ENCODE measurements around the gene ZNF521.

The ZNF521 gene

GRCh38 chr18:25353080-25353479, 1.1 kb upstream of the ZNF521 start:
- no peak for FAIRE-seq
- TF ChIP-seq TAF1 (IDR thresholded peaks at IDR 0.05; ENCODE audit: low read depth, low read length): no peak
- TF ChIP-seq POLR2A (IDR thresholded peaks at IDR 0.05; ENCODE audit: low read depth, low read length): no peak
- TF ChIP-seq POU2F2 (IDR thresholded peaks at IDR 0.05; ENCODE audit: low read depth, low read length): no peak
- DNase-seq (ENCODE audit: insufficient read length, low spot score): no peak

- DNase-seq (ENCODE audit: insufficient read length, low spot score) (no peak), FAIRE-seq (no peak)
- no peak for TF ChIP-seq TAF1 (IDR thresholded peaks at IDR 0.05; ENCODE audit: low read depth, low read length)
- TF ChIP-seq SPI1 (IDR thresholded peaks at IDR 0.05; ENCODE audit: low read depth, low read length): no peak
- no peak for TF ChIP-seq PAX5 (IDR thresholded peaks at IDR 0.05; ENCODE audit: insufficient read depth, low read length, severe bottlenecking)
- TF ChIP-seq POU2F2 (IDR thresholded peaks at IDR 0.05; ENCODE audit: low read depth, low read length): no peak
- TF ChIP-seq POLR2A (IDR thresholded peaks at IDR 0.05; ENCODE audit: low read depth, low read length): no peak
- TF ChIP-seq POLR2AphosphoS5 (IDR thresholded peaks at IDR 0.05; ENCODE audit: low read depth, low read length): no peak
These were observed 651 bp upstream of the ZNF521 start for GRCh38 chr18:25352629-25353005.

- DNase-seq (ENCODE audit: insufficient read length, low spot score) (no peak), FAIRE-seq (no peak)
- TF ChIP-seq PAX5 (IDR thresholded peaks at IDR 0.05; ENCODE audit: insufficient read depth, low read length, severe bottlenecking) (no peak), POU2F2 (IDR thresholded peaks at IDR 0.05; ENCODE audit: low read depth, low read length) (no peak), POLR2A (IDR thresholded peaks at IDR 0.05; ENCODE audit: low read depth, low read length) (no peak), POLR2AphosphoS5 (IDR thresholded peaks at IDR 0.05; ENCODE audit: low read depth, low read length) (no peak), SPI1 (IDR thresholded peaks at IDR 0.05; ENCODE audit: low read depth, low read length) (no peak), TAF1 (IDR thresholded peaks at IDR 0.05; ENCODE audit: low read depth, low read length) (no peak)
These were observed 638 bp downstream of the ZNF521 start for GRCh38 chr18:25351280-25351775.

- TF ChIP-seq TAF1 (IDR thresholded peaks at IDR 0.05; ENCODE audit: low read depth, low read length) (no peak), PAX5 (IDR thresholded peaks at IDR 0.05; ENCODE audit: insufficient read depth, low read length, severe bottlenecking) (no peak), POU2F2 (IDR thresholded peaks at IDR 0.05; ENCODE audit: low read depth, low read length) (no peak)
- peak; percentile 34 for DNase-seq (ENCODE audit: insufficient read length, low spot score)
- FAIRE-seq: peak; percentile 33
These were observed 1.3 kb downstream of the ZNF521 start for GRCh38 chr18:25350489-25351251.

GRCh38 chr18:25349926-25350487, 2.0 kb downstream of the ZNF521 start:
- TF ChIP-seq SPI1 (IDR thresholded peaks at IDR 0.05; ENCODE audit: low read depth, low read length): no peak
- FAIRE-seq (no peak), DNase-seq (ENCODE audit: insufficient read length, low spot score) (no peak)

GRCh38 chr18:25349131-25349925, 2.6 kb downstream of the ZNF521 start:
- DNase-seq (ENCODE audit: insufficient read length, low spot score) (peak; percentile 11), FAIRE-seq (no peak)
- no peak for TF ChIP-seq POLR2AphosphoS5 (IDR thresholded peaks at IDR 0.05; ENCODE audit: low read depth, low read length)
- TF ChIP-seq SPI1 (IDR thresholded peaks at IDR 0.05; ENCODE audit: low read depth, low read length): no peak
- no peak for TF ChIP-seq POU2F2 (IDR thresholded peaks at IDR 0.05; ENCODE audit: low read depth, low read length)
- no peak for TF ChIP-seq TAF1 (IDR thresholded peaks at IDR 0.05; ENCODE audit: low read depth, low read length)
- no peak for TF ChIP-seq PAX5 (IDR thresholded peaks at IDR 0.05; ENCODE audit: insufficient read depth, low read length, severe bottlenecking)
- no peak for TF ChIP-seq POLR2A (IDR thresholded peaks at IDR 0.05; ENCODE audit: low read depth, low read length)

GRCh38 chr18:25348386-25349130, 3.4 kb downstream of the ZNF521 start:
- DNase-seq (ENCODE audit: insufficient read length, low spot score): no peak
- FAIRE-seq: no peak
- TF ChIP-seq PAX5 (IDR thresholded peaks at IDR 0.05; ENCODE audit: insufficient read depth, low read length, severe bottlenecking) (no peak), POLR2A (IDR thresholded peaks at IDR 0.05; ENCODE audit: low read depth, low read length) (no peak), SPI1 (IDR thresholded peaks at IDR 0.05; ENCODE audit: low read depth, low read length) (no peak), POU2F2 (IDR thresholded peaks at IDR 0.05; ENCODE audit: low read depth, low read length) (no peak), TAF1 (IDR thresholded peaks at IDR 0.05; ENCODE audit: low read depth, low read length) (no peak), POLR2AphosphoS5 (IDR thresholded peaks at IDR 0.05; ENCODE audit: low read depth, low read length) (no peak)

GRCh38 chr18:25346561-25346960, 5.4 kb downstream of the ZNF521 start:
- DNase-seq (ENCODE audit: insufficient read length, low spot score) (no peak), FAIRE-seq (no peak)
- TF ChIP-seq POLR2AphosphoS5 (IDR thresholded peaks at IDR 0.05; ENCODE audit: low read depth, low read length): no peak
- TF ChIP-seq POLR2A (IDR thresholded peaks at IDR 0.05; ENCODE audit: low read depth, low read length): no peak
- no peak for TF ChIP-seq TAF1 (IDR thresholded peaks at IDR 0.05; ENCODE audit: low read depth, low read length)
- no peak for TF ChIP-seq SPI1 (IDR thresholded peaks at IDR 0.05; ENCODE audit: low read depth, low read length)
- no peak for TF ChIP-seq POU2F2 (IDR thresholded peaks at IDR 0.05; ENCODE audit: low read depth, low read length)

- FAIRE-seq (no peak), DNase-seq (ENCODE audit: insufficient read length, low spot score) (no peak)
- TF ChIP-seq POLR2AphosphoS5 (IDR thresholded peaks at IDR 0.05; ENCODE audit: low read depth, low read length): no peak
- no peak for TF ChIP-seq SPI1 (IDR thresholded peaks at IDR 0.05; ENCODE audit: low read depth, low read length)
- TF ChIP-seq POLR2A (IDR thresholded peaks at IDR 0.05; ENCODE audit: low read depth, low read length): no peak
- no peak for TF ChIP-seq POU2F2 (IDR thresholded peaks at IDR 0.05; ENCODE audit: low read depth, low read length)
- no peak for TF ChIP-seq PAX5 (IDR thresholded peaks at IDR 0.05; ENCODE audit: insufficient read depth, low read length, severe bottlenecking)
- TF ChIP-seq TAF1 (IDR thresholded peaks at IDR 0.05; ENCODE audit: low read depth, low read length): no peak
These were observed 6.7 kb downstream of the ZNF521 start for GRCh38 chr18:25345081-25345866.

All from GM12891 (cell line).